ENCODE data around the gene CHST4.
"Not testable (repeated sequence)": the region's sequence is repeated elsewhere in the genome, so short reads cannot be mapped to it uniquely, and the experiment has no call there.

The CHST4 gene

GRCh38 chr16:71570144-71570543 lies 43.9 kb downstream of the CHST4 start:
- FAIRE-seq: no peak

- no peak for FAIRE-seq
Measured at GRCh38 chr16:71572497-71573116, 46.4 kb downstream of the CHST4 start.

- no peak for FAIRE-seq
Measured at GRCh38 chr16:71573387-71574094, 47.3 kb downstream of the CHST4 start.

GRCh38 chr16:71574702-71575101 lies 48.5 kb downstream of the CHST4 start:
- no peak for FAIRE-seq

- FAIRE-seq: no peak
Measured at GRCh38 chr16:71576971-71577370, 50.7 kb downstream of the CHST4 start, which contains the start of gene TAT. Gene TAT, minus strand, starts transcription at chr16:71577092. Its CDS starts 677 bp downstream, at chr16:71576415.

- FAIRE-seq: not testable (repeated sequence)
Measured at GRCh38 chr16:71582553-71582848, 56.3 kb downstream of the CHST4 start.

- FAIRE-seq: no peak
Measured at GRCh38 chr16:71584543-71585317, 58.5 kb downstream of the CHST4 start.

GRCh38 chr16:71585318-71585703 lies 59.1 kb downstream of the CHST4 start:
- FAIRE-seq: no peak

All from A204.1 (cell line).